HG03039 (cell line): ENCODE data around the gene ZNF665.
"Not testable (repeated sequence)": the region's sequence is repeated elsewhere in the genome, so short reads cannot be mapped to it uniquely, and the experiment has no call there.

Source experiments
- ATAC-seq: cut with Tn5 transposase; IDR thresholded peaks from one replicate; pipeline ENCODE4 v1.9.1; 2021; ENCODE audit warnings: mild to moderate bottlenecking, moderate library complexity; ENCODE audit not compliant: unreplicated experiment

Gene ZNF665

DNA sequence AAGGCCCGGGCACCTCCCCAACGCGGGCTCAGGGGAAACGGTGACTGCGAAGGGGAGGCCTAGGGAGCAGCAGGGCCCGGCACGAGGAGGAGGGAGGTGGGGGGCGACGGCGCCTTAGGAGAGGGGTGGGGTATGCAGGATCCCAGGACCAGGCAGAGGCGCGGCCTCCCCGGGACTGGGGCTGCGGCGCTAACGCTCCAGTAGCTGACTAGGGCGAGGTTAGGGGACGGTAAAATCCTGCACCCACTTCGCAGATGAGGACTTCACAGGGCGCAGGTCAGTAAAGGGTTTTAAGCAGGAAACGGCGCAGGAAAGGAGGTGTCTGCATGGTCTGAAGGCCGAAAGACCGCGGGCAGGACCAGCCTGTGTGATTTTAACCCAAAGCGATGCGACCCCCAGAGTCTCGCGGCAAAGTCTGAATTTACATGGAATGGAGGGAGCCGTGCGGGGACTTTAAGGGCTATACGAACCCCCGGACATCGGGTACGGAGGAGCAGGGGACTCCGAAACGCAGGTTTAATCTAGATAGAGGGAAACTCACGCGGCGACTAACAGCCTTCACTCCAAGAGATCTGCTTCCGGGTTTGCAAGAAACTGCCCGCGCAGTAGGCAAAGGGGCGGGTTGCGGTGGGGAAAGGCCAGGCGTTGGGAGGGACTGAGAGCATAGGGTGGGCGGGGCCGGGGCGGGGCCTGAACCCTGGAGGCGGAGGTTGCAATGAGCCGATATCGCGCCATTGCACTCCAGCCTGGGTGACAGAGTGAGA is at the start of gene ZNF665:
Gene ZNF665 (minus strand): TSS at position 588 of the 764 bp plus-strand sequence. CDS start 10,460 bp downstream, outside the sequence.
- ATAC-seq = no peak

DNA sequence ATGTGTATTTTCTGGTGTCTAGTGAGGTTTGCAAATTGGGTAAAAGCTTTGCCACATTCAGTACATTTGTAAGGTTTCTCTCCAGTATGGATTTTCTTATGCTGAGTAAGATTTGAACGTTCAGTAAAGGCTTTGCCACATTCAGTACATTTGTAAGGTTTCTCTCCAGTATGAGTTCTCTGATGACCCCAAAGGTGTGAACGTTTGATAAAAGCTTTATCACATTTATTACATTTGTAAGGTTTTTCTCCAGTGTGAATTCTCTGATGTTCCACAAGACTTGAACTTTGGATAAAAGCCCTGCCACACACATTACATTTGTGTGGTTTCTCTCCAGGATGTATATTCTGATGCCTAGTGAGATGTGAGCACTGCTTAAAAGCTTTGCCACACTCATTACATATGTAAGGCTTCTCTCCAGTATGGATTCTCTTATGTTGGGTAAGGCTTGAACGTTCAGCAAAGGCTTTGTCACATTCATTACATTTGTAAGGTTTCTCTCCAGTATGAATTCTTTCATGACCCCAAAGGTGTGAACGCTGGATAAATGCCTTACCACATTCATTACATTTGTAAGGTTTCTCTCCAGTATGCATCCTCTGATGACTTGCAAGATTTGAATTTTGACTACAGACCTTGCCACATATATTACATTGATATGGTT is 44.1 kb upstream of the ZNF665 start:
- no peak for ATAC-seq

DNA sequence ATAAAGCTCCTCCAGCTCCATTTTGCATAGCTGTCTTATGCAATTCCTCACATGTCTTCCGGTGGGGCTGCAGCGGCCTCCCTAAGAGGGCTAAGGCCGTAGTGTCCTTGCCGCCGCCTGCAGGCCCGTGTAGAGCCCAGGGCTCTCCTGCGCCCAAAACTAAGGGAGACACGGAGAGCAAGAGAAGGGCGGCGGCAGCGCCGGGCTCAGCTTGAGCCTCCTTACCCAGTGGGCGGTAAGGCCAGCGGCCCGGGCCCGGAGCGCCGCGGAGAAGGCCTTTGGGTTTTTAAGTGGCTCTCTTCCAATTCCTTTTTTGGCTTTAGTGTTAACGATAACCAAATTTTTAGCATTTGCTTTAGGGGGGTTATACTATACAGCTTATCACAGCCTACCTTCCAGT is 31.4 kb upstream of the ZNF665 start:
- ATAC-seq = no peak

DNA sequence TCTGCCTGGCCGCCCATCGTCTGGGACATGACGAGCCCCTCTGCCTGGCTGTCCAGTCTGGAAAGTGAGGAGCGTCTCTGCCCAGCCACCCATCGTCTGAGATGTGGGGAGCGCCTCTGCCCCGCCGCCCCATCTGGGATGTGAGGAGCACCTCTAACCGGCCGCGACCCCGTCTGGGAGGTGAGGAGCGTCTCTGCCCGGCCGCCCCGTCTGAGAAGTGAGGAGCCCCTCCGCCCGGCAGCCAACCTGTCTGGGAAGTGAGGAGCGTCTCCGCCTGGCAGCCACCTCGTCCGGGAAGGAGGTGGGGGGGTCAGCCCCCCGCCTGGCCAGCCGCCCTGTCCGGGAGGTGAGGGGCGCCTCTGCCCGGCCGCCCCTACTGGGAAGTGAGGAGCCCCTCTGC is 29.6 kb upstream of the ZNF665 start:
- ATAC-seq = not testable (repeated sequence)

DNA sequence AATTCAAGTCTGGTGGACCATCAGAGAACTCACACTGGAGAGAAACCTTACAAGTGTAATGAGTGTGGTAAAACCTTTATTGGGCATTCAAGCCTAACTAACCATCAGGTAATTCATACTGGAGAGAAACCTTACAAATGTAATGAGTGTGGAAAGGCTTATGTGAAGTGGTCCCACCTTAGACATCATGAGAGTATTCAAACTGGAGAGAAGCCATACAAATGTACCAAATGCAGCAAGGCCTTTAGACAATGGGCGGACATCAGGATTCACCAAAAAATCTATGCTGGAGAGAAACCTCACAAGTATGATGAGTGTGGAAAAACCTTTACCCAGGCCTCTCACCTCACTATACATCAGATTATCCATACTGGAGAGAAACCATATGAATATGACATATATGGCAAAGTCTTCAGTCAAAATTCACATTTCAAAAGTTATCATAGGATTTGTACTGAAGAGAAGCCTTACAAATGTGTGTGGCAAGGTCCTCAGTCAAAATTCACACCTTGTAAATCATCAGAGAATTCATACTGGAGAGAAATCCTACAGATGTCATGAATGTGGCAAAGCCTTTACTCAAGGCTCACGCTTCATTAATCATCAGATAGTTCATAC is 19.7 kb upstream of the ZNF665 start:
- ATAC-seq = no peak

DNA sequence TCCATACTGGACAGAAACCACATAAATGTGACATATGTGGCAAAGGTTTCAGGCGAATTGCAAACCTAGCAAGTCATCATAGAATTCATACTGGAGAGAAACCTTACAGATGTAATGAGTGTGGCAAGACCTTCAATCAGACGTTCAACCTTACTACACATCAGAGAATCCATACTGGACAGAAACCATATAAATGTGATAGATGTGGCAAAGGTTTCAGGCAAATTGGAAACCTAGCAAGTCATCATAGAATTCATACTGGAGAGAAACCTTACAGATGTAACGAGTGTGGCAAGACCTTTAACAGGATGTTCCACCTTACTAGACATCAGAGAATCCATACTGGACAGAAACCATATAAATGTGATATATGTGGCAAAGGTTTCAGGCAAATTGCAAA is 18.4 kb upstream of the ZNF665 start:
- ATAC-seq = not testable (repeated sequence)

DNA sequence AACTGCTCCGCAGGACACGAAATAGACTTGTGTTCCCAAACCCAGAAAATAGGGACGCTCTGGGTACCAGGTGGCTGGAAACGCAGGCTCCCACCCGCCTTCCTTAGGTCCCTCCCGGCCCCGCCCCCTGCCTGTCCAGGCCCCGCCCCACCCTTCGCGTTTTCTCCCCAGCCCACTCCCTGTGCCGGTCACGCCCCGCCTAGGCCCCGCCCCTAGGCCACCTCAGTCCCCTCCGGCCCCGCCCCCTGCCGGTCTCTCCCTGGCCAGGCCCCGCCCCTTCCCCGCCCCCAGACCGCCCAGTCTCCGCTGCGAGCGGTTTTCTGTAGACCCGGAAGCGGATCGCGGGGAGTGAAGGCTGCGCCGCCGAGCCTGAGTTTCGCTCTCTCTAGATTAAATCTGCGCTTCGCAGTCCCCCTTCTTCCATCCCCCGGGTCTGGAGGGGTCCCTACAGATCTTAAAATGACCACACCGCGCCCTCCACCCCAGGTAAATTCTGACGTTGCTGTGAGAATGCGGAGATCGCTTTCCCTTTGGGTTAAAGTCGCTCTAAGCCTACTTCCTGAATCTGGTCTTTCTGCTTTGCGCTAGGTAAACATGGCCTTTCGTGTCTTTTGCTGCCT is 3.7 kb upstream of the ZNF665 start:
- ATAC-seq = peak; percentile 41

DNA sequence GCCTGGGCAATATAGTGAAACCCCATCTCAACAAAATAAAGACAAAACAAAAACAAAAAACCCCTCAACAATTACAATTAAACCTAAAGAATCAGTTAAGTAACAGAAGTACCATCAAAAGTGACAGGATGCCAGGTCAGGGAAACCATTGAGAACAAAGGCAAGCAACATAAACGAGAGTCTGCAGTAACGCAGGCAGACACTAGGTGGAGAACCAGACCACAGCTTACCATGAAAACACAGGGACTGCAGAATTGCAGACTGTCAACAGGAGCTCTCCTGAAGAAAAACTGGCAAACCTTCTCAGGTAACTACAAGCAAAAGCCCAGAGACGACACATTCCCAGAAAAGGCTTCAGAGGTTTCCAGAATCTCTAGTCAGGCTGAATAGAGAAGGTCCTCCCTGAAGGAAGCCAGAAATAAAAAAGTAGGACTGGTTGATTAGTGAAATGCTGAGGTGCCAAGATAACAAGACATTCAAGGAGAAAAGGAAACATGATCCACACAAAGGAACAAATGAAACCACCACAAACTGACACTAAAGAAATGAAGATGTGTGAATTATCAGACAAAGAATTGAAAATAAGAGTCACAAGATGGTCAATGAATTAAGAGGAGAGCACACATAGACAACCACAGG is 2.2 kb upstream of the ZNF665 start:
- no peak for ATAC-seq

DNA sequence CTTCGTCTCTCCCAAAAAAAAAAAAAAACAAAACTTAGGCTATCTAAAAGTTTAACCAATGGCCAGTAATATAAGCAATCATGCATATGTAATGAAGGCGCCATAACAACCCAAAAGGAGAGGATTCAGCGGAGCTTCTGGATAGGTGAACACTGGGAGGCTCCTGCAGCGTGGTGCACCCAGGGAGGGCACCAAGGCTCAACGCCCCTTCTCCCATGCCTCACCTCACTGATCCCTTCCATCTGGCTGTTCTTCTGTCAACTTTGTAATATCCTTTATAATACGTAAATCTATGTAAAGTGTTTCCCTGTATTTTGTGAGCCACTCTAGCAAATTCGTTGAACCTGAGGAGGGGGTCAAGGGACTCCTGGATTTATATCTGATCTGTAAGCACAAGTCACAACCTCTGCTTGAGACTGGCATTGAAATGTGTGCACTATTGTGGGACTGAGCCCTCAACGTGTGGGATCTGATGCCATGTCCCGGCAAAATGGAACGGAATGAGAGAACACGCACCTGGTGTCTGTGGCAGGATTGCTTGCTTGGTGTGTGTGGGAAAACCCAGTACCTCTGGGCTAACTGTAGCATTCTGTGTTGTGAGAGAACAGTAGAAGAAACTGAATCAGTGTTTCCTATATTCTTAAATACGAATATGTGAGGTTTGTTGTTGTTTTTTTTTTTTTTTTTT is 521 bp upstream of the ZNF665 start:
- no peak for ATAC-seq

DNA sequence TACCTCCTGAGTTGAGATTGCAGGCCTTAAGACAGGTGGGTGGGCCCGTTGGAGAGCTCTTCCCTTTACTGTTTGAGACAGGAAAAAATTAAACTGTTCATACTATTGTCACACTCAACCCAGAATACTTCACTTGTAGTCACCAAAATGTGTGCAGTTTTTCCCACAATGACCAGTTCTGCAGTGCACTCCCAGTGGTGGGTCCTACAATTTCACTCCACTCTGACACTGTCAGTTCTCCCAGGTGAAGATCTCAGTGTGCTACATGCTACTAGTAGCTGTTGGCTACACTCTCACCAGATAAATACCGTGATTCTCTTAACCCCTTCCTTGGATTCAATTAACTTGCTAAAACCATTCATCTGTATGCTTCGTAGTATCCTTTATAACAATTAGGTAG is 2.9 kb downstream of the ZNF665 start:
- ATAC-seq = no peak

DNA sequence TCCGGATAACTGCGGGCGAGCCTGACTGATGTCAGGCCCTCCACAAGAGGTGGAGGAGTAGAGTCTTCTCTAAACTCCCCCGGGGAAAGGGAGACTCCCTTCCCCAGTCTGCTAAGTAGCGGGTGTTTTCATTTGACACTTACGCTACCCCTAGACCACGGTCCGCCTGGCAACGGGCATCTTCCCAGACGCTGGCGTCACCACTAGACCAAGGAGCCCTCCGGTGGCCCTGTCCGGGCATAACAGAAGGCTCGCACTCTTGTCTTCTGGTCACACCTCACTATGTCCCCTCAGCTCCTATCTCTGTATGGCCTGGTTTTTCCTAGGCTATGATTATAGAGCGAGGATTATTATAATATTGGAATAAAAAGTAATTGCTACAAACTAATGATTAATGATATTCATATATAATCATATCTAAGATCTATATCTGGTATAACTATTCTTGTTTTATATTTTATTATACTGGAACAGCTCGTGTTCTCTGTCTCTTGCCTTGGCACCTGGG is 3.4 kb downstream of the ZNF665 start:
- ATAC-seq = not testable (repeated sequence)

DNA sequence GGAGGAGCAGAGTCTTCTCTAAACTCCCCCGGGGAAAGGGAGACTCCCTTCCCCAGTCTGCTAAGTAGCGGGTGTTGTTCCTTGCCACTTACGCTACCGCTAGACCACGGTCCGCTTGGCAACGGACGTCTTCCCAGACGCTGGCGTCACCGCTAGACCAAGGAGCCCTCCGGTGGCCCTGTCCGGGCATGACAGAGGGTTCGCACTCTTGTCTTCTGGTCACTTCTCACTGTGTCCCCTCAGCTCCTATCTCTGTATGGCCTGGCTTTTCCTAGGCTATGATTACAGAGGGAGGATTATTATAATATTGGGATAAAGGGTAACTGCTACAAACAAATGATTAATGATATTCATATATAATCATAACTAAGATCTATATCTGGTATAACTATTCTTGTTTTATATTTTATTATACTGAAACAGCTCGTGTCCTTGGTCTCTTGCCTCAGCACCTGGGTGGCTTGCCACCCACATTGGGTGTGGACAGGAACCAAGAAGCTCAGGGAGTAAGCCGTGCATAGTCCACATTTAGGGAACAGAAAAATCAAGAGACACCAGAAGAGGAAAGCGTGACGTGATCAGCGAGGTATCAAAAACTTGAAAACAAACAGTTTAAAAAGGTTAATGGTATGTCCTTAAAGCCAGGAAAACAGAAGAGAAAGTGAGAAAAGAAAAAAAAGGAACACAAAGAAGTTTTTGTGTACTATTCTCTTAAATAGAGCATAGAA is 7.8 kb downstream of the ZNF665 start:
- not testable (repeated sequence) for ATAC-seq

DNA sequence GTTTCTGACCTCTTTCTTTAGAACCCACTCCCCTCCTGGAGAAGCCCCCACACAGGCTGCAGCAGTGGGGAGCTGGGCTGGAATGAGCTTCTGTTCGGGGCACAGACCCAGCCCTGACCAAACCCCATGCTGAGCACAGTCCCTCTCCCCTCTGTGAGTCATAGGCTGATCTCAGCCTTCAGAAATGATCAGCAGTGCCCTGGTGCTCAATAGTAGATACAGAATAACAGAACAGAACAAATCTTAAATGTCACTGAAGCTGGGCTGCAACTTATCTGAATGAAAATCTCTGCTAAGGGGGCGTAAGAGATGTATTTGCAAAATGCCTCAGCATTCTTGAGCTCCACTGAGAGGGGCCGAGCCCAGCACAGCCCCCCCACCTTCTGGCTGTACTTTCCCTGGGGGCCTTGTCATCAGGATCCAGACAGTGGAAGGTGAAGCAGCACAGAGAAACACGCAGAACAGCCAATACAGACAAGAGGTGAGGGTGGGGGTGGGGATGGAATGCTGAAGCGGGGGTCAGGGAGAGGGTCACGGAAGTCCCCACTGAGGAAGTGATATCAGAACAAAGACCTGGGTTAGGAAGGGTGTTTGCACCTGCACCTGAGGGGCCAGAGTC is 9.9 kb downstream of the ZNF665 start:
- no peak for ATAC-seq

DNA sequence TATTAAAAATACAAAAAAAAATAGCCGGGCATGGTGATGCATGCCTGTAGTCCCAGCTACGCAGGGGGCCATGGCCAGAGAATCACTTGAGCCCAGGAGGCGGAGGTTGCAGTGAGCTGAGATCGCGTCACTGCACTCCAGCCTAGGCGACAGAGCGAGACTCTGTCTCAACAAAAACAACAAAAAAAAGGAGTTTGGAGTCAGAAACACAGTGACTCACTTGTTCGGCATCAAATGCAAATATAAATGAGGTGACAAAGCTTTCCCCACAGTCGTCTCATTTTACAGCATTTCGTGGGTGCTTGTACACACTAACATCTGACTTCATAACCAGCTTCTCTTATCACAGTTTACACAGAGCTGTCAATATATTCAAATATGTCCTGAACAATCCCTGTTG is 11.0 kb downstream of the ZNF665 start:
- ATAC-seq = no peak

DNA sequence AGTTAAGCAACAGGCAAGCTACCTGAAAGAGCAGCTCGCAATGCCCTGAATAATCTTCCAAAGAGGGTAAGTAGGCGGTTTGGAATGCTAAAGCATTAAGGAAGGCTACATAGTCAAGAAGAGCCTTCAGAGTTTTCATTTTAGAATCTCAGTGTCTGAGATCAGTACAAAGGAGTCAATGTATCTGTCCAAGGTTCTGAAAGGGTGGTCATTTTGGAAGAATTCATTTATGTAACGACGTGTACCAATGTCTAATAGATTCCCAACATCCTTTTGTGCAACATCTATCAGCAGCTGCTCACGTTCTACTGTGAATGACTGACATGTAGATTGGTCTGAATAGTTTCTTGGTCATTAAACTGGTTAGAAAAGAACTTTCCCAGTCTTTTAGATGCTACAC is 15.2 kb downstream of the ZNF665 start:
- no peak for ATAC-seq

DNA sequence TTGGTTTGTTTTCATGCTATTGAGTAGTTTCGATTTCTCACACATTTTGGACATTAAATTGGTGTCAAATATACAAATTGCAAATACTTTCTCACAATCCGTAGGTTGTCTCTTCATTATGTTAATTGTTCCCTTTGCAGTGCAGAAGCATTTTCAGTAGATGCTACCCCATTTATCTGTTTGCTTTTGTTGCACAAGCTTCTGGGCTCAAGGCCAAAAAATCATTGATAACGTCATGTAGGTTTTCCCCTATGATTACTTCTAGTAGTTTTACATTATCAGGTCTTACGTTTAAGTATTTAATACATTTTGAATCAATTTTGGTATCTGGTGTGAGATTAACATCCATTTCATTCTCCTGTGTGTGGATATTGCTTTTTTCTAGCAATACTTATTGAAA is 20.3 kb downstream of the ZNF665 start:
- no peak for ATAC-seq

DNA sequence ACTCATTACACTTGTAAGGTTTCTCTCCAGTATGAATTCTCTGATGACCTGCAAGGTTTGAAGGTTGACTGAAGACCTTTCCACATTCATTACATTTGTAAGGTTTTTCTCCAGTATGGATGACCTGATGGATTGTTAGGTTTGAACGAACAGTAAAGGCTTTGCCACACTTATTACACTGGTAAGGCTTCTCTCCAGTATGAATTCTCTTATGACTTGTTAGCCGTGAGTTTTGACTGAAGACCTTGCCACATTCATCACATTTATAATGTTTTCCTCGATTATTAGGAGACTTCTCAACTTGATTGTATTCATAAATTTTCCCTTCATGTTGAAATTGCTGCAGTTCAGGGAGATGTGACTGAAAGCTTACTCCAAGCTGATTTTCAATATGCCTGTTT is 27.5 kb downstream of the ZNF665 start:
- no peak for ATAC-seq

DNA sequence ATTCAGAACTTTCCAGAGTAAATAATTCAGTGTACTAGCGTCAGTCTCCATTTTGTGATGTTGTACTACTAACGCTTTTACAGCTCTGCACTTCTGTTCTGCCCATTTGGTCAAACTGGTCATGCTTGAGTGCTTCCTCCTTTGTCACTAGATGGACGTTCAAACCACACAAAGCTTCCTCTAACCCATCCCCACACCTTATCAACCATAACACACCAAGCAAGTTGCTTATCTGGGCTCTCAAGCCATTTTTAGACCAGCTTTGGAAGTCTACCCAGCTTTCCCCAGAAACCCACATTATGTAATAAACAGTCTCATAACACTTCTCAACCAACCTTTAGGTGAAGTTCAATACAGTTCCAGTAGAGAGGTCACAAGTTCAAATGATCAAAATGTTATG is 32.0 kb downstream of the ZNF665 start:
- no peak for ATAC-seq

DNA sequence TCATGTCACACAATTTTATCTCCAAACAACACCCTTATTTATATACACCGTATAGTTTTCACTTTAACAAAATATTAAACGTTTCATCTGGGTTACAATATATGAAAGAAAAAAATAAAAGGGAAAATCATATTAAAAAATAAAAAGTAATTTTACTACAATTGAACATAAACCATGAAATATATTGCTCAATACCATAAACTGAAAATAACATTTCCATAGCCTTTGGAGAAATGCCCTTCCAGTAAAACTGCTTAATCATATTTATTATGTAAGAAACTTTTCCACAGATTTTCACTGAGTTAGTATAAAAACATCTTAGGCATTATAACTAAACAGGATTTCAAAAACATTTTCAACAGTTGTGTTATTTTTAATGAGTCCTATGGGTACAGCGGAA is 32.8 kb downstream of the ZNF665 start:
- ATAC-seq = no peak
